ENCODE data around the gene MEIOSIN.

GRCh38 chr19:45745606-45746005 lies 12.4 kb downstream of the MEIOSIN start:
- TF ChIP-seq CTCF (conservative IDR thresholded peaks at IDR 0.05) (no peak), ZFX (IDR thresholded peaks at IDR 0.05) (no peak)

Data from C4-2B (cell line).